HCT116 (cell line): ENCODE data around the gene ZNF497. TPM values are rescaled to one million over a fixed set of nuclear protein-coding genes. Genes with fewer than 3 reads are reported as not detected.
"Not testable (repeated sequence)": the region's sequence is repeated elsewhere in the genome, so short reads cannot be mapped to it uniquely, and the experiment has no call there.

Experiments used
- ATAC-seq: fragments of 200-7000 bp; cut with Tn5 transposase; 2 replicates; pipeline ENCODE4 v1.9.1; 2020; ENCODE audit warnings: mild to moderate bottlenecking, moderate library complexity
- BruUV-seq: library from RNA; stranded (reverse); fragments of 400-500 nt; replicated peaks from 2 replicates; lab custom pipeline; 2021; lab: Mats Ljungman, UMichigan
- CTCF ChIA-PET: fragments of 300-600 bp; sonication (Branson Sonifier 250); formaldehyde crosslinking; loops from one replicate; lab custom pipeline; 2021; ENCODE audit warnings: antibody characterized with exemption; lab: Charles Lee
- POLR2A ChIA-PET: fragments of 300-600, 350-600 bp; sonication (Branson Sonifier 250); formaldehyde crosslinking; loops from one replicate; lab custom pipeline; 2021; ENCODE audit warnings: antibody characterized with exemption; lab: Charles Lee
- RAD21 ChIA-PET, 2 experiments: fragments of 300-600 bp; sonication (Branson Sonifier 250); formaldehyde crosslinking; loops; one replicate each; lab custom pipeline; 2023; ENCODE audit warnings: low total read pairs in 2 of 2; ENCODE audit not compliant: uncharacterized antibody in 2 of 2, unreplicated experiment in 2 of 2, low non-redundant PET in 1 of 2; lab: Charles Lee
- DNase-seq: peaks from one replicate; pipeline ENCODE4 v3.0.0-alpha.2; 2010; ENCODE audit warnings: low read depth, low spot score
- H2AFZ ChIP-seq: fragments of 200-600 bp; shearing (Covaris generic), sonication (generic); 2 replicates; pipeline ENCODE4 v1.6.1; 2017; ENCODE audit warnings: low read depth, mixed run types, mixed read lengths, antibody characterized with exemption, low read length; ENCODE audit not compliant: poor library complexity, severe bottlenecking
- H3K27ac ChIP-seq: 2 replicates; pipeline ENCODE4 v1.5.1; 2012; ENCODE audit warnings: low read depth, low read length
- H3K27me3 ChIP-seq: fragments of 200-600 bp; sonication (generic); 2 replicates; pipeline ENCODE4 v1.6.1; 2016; ENCODE audit warnings: mixed run types, low read length, mixed read lengths; ENCODE audit not compliant: insufficient read depth
- H3K36me3 ChIP-seq, 2 experiments: fragments of 200-500 bp in 1 of 2; fragments of 200-600 bp in 1 of 2; sonication (Bioruptor generic) in 1 of 2; sonication (generic) in 1 of 2; 2 replicates each; pipeline versions ENCODE4 v1.5.1 to v1.6.1; 2014 to 2016; ENCODE audit warnings: low read length in 2 of 2, inconsistent platforms in 1 of 2, mixed read lengths in 1 of 2, mixed run types in 1 of 2; ENCODE audit not compliant: insufficient read depth in 2 of 2, control insufficient read depth in 1 of 2
- H3K4me1 ChIP-seq, 2 experiments: fragments of 200-600 bp in 1 of 2; sonication (generic) in 1 of 2; 2 replicates each; pipeline versions ENCODE4 v1.5.1 to v1.6.1; 2012 to 2017; ENCODE audit warnings: low read length in 2 of 2, inconsistent platforms in 1 of 2, mild to moderate bottlenecking in 1 of 2, mixed read lengths in 1 of 2, mixed run types in 1 of 2, moderate library complexity in 1 of 2; ENCODE audit not compliant: insufficient read depth in 2 of 2, control insufficient read depth in 1 of 2
- H3K4me2 ChIP-seq: fragments of 200-600 bp; sonication (generic); 2 replicates; pipeline ENCODE4 v1.6.1; 2017; ENCODE audit warnings: mixed run types, low read length, mixed read lengths
- H3K4me3 ChIP-seq, 2 experiments: fragments of 200-600 bp in 1 of 2; sonication (generic) in 1 of 2; replicated peaks in 1 of 2; 2 replicates each; pipeline ENCODE4 v1.5.1; 2011 to 2016; ENCODE audit warnings: low read length in 2 of 2, control low read depth in 1 of 2, low read depth in 1 of 2, mild to moderate bottlenecking in 1 of 2, mixed read lengths in 1 of 2, mixed run types in 1 of 2
- H3K79me2 ChIP-seq: fragments of 200-600 bp; sonication (generic); 2 replicates; pipeline ENCODE4 v1.6.1; 2017; ENCODE audit warnings: mild to moderate bottlenecking, mixed run types, low read length, moderate library complexity, mixed read lengths; ENCODE audit not compliant: insufficient read depth
- H3K9ac ChIP-seq: fragments of 200-600 bp; sonication (generic); 2 replicates; pipeline ENCODE4 v1.6.1; 2016; ENCODE audit warnings: low read length, mixed read lengths
- H3K9me2 ChIP-seq: fragments of 200-600 bp; sonication (generic), shearing (Covaris generic); 2 replicates; pipeline ENCODE4 v1.6.1; 2017; ENCODE audit warnings: mixed run types, mild to moderate bottlenecking, moderate library complexity; ENCODE audit not compliant: insufficient read depth
- H3K9me3 ChIP-seq, 2 experiments: fragments of 200-500 bp in 1 of 2; fragments of 200-600 bp in 1 of 2; sonication (Bioruptor generic) in 1 of 2; sonication (generic) in 1 of 2; 2 replicates each; pipeline ENCODE4 v1.6.1; 2014 to 2017; ENCODE audit warnings: low read length in 2 of 2, mixed read lengths in 2 of 2, inconsistent platforms in 1 of 2, low read depth in 1 of 2, mild to moderate bottlenecking in 1 of 2, mixed run types in 1 of 2, moderate library complexity in 1 of 2; ENCODE audit not compliant: control insufficient read depth in 1 of 2, insufficient read depth in 1 of 2
- H4K20me1 ChIP-seq: fragments of 200-600 bp; sonication (generic), shearing (Covaris generic); 2 replicates; pipeline ENCODE4 v1.6.1; 2017; ENCODE audit warnings: mixed run types, mild to moderate bottlenecking, moderate library complexity; ENCODE audit not compliant: insufficient read depth
- CBX3 ChIP-seq: IDR thresholded peaks from 2 replicates; pipeline ENCODE4 v1.6.1; 2012; ENCODE audit warnings: low read depth
- CEBPB ChIP-seq: IDR thresholded peaks from 2 replicates; pipeline ENCODE4 v1.6.1; 2012; ENCODE audit warnings: low read depth
- EGR1 ChIP-seq: IDR thresholded peaks from 2 replicates; pipeline ENCODE4 v1.6.1; 2012; ENCODE audit warnings: low read depth
- ELF1 ChIP-seq: IDR thresholded peaks from 2 replicates; pipeline ENCODE4 v1.6.1; 2012; ENCODE audit warnings: low read depth, borderline replicate concordance
- EZH2phosphoT487 ChIP-seq: fragments of 200-600 bp; IDR thresholded peaks from 2 replicates; pipeline ENCODE4 v1.6.1; 2018; ENCODE audit warnings: antibody characterized with exemption, borderline replicate concordance
- FOSL1 ChIP-seq: IDR thresholded peaks from 2 replicates; pipeline ENCODE4 v1.6.1; 2012; ENCODE audit warnings: low read depth
- JUND ChIP-seq: IDR thresholded peaks from 2 replicates; pipeline ENCODE4 v1.6.1; 2012
- POLR2A ChIP-seq: IDR thresholded peaks from 2 replicates; pipeline ENCODE4 v1.7.0; 2011; ENCODE audit warnings: borderline replicate concordance; ENCODE audit not compliant: insufficient read depth, insufficient read length; ENCODE audit errors: extremely low read depth
- POLR2AphosphoS5 ChIP-seq: IDR thresholded peaks from 2 replicates; pipeline ENCODE4 v1.6.1; 2011; ENCODE audit warnings: mild to moderate bottlenecking, low read depth, low read length, moderate library complexity
- RAD21 ChIP-seq: IDR thresholded peaks from 2 replicates; pipeline ENCODE4 v1.6.1; 2012; ENCODE audit warnings: low read depth, mild to moderate bottlenecking
- SIN3A ChIP-seq: IDR thresholded peaks from 2 replicates; pipeline ENCODE4 v1.6.1; 2012; ENCODE audit warnings: low read depth
- SP1 ChIP-seq: IDR thresholded peaks from 2 replicates; pipeline ENCODE4 v1.6.1; 2012; ENCODE audit warnings: low read depth
- TCF7L2 ChIP-seq: IDR thresholded peaks from 2 replicates; pipeline ENCODE4 v1.7.0; 2011; ENCODE audit warnings: borderline replicate concordance, inconsistent platforms; ENCODE audit not compliant: insufficient read depth, insufficient read length; ENCODE audit errors: extremely low read depth
- YY1 ChIP-seq: IDR thresholded peaks from 2 replicates; pipeline ENCODE4 v1.6.1; 2011; ENCODE audit warnings: low read length, low read depth, moderate library complexity, mild to moderate bottlenecking; ENCODE audit not compliant: insufficient replicate concordance; ENCODE audit errors: extremely low read depth
- ZNF274 ChIP-seq: fragments of 200-500 bp; sonication (Bioruptor generic); IDR thresholded peaks from 2 replicates; pipeline ENCODE4 v1.6.1; 2014; ENCODE audit warnings: mild to moderate bottlenecking, low read depth, low read length, inconsistent platforms
- intact Hi-C: fragments of 100-400 bp; cut with micrococcal nuclease; formaldehyde crosslinking; loops from 2 replicates; pipeline ENCODE4 v1.10.0; 2022
- total RNA-seq: library from RNA; stranded (reverse); gene quantifications from one replicate; pipeline ENCODE4 v1.2.1, GENCODE V29; 2021; ENCODE audit not compliant: unreplicated experiment
- TF ChIP-seq, protein P1 (sequence below): IDR thresholded peaks from 2 replicates; pipeline ENCODE4 v1.6.1; 2011; ENCODE audit warnings: mild to moderate bottlenecking, low read length, moderate library complexity; ENCODE audit not compliant: insufficient replicate concordance; ENCODE audit errors: extremely low read depth
- TF ChIP-seq, protein P2 (sequence below): IDR thresholded peaks from 2 replicates; pipeline ENCODE4 v1.6.1; 2012
- TF ChIP-seq, protein P3 (sequence below), 3 experiments: fragments of 200-600 bp in 1 of 3; sonication (generic) in 1 of 3; IDR thresholded peaks in 2 of 3; conservative IDR thresholded peaks in 1 of 3; 2 replicates each; pipeline ENCODE4 v1.5.1; 2012 to 2017; ENCODE audit warnings: low read depth in 2 of 3, low read length in 2 of 3, antibody characterized with exemption in 1 of 3, borderline replicate concordance in 1 of 3, control low read depth in 1 of 3, mild to moderate bottlenecking in 1 of 3, mixed read lengths in 1 of 3, mixed run types in 1 of 3, moderate library complexity in 1 of 3; ENCODE audit not compliant: insufficient read depth in 1 of 3

The ZNF497 gene
- total RNA-seq, 1 experiment from 2014 or later, result 5.1 TPM

DNA sequence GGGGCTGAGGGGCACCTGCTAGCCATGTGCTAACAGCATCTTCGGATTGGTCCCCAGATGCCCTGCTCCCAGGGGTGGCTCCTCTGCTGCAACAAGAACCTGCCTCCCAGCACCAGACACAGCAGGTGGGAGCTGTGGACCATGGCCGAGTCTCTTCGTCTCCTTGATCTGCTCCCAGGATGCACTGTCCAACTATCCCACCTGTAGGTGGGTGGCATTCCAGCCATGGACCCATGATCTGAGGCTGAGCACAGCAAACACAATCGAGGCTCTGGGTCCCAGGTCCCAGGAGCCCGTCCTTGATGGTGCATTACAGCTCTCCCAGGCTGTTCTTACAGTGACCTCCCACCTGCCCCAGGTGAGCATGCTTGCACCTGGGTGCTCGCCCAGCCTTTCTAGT, 16.7 kb upstream of the ZNF497 start:
- Histone ChIP-seq H3K36me3 (0 out of 4 replicates have a peak, but pooled peaks cover 0 to 2% of the 10 kb centered on the region in 2 experiments), H4K20me1 (no peaks in the 10 kb centered on the region), H3K27ac (no peak overlapping the region), H3K4me1 (peaks cover 7 to 23% of the 10 kb centered on the region in 2 experiments), H3K4me3 (peak overlapping the region; percentile 59 to 92; a peak in 1 of 4 replicates), H3K9me2 (no peaks in the 10 kb centered on the region), H3K9me3 (no peaks in the 10 kb centered on the region), H3K4me2 (peak overlapping the region; percentile 100), H2AFZ (no peak overlapping the region), H3K79me2 (peaks cover 11% of the 10 kb centered on the region; the same call in 1 of the 2 replicates), H3K27me3 (no peaks in the 10 kb centered on the region), H3K9ac (no peak overlapping the region)
- TF ChIP-seq TCF7L2 (no peak), POLR2AphosphoS5 (no peak), EZH2phosphoT487 (no peak), ELF1 (no peak), YY1 (no peak), SIN3A (no peak), RAD21 (no peak), CBX3 (no peak), SP1 (no peak), JUND (no peak), CEBPB (no peak), FOSL1 (no peak), POLR2A (no peak), EGR1 (no peak), ZNF274 (no peak)
- TF ChIP-seq, protein P1, sequence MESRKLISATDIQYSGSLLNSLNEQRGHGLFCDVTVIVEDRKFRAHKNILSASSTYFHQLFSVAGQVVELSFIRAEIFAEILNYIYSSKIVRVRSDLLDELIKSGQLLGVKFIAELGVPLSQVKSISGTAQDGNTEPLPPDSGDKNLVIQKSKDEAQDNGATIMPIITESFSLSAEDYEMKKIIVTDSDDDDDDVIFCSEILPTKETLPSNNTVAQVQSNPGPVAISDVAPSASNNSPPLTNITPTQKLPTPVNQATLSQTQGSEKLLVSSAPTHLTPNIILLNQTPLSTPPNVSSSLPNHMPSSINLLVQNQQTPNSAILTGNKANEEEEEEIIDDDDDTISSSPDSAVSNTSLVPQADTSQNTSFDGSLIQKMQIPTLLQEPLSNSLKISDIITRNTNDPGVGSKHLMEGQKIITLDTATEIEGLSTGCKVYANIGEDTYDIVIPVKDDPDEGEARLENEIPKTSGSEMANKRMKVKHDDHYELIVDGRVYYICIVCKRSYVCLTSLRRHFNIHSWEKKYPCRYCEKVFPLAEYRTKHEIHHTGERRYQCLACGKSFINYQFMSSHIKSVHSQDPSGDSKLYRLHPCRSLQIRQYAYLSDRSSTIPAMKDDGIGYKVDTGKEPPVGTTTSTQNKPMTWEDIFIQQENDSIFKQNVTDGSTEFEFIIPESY, result no peak
- TF ChIP-seq, protein P2, sequence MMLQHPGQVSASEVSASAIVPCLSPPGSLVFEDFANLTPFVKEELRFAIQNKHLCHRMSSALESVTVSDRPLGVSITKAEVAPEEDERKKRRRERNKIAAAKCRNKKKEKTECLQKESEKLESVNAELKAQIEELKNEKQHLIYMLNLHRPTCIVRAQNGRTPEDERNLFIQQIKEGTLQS, result no peak
- TF ChIP-seq, protein P3, sequence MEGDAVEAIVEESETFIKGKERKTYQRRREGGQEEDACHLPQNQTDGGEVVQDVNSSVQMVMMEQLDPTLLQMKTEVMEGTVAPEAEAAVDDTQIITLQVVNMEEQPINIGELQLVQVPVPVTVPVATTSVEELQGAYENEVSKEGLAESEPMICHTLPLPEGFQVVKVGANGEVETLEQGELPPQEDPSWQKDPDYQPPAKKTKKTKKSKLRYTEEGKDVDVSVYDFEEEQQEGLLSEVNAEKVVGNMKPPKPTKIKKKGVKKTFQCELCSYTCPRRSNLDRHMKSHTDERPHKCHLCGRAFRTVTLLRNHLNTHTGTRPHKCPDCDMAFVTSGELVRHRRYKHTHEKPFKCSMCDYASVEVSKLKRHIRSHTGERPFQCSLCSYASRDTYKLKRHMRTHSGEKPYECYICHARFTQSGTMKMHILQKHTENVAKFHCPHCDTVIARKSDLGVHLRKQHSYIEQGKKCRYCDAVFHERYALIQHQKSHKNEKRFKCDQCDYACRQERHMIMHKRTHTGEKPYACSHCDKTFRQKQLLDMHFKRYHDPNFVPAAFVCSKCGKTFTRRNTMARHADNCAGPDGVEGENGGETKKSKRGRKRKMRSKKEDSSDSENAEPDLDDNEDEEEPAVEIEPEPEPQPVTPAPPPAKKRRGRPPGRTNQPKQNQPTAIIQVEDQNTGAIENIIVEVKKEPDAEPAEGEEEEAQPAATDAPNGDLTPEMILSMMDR (IDR thresholded peaks at IDR 0.05 in 2 of 3, conservative IDR thresholded peaks at IDR 0.05 in 1 of 3; ENCODE audit: borderline replicate concordance in 1 of 3, insufficient read depth in 1 of 3, low read depth in 2 of 3, low read length in 2 of 3), result no peak
- no peak for ATAC-seq
- intact Hi-C loops, result no loop called here
- ChIA-PET POLR2A (interaction anchor here (1.5 kb wide), 1 partner anchor 16 kb away, joined by 7 read pairs; the partner anchor contains the start of gene ZNF497), RAD21 (no interaction called here), CTCF (no interaction called here)
- BruUV-seq, result no TSS peak
- no peak for DNase-seq

DNA sequence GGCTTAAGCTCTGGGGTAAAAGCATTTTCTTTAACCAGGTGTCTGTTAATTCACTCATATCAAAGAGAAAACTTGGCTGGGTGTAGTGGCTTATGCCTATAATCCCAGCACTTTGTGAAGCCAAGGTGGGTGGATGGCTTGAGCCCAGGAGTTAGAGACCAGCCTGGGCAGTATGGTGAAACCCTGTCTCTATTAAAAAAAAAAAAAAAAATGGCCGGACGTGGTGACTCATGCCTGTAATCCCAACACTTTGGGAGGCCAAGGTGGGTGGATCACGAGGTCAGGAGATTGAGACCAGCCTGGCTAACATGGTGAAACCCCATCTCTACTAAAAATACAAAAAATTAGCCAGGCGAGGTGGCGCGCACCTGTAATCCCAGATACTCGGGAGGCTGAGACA, 14.2 kb upstream of the ZNF497 start:
- H3K9ac ChIP-seq, H3K27ac ChIP-seq, H2AFZ ChIP-seq, BruUV-seq, ATAC-seq, intact Hi-C loops, DNase-seq, CTCF ChIA-PET, H4K20me1 ChIP-seq, H3K79me2 ChIP-seq, H3K4me3 ChIP-seq, H3K36me3 ChIP-seq, H3K9me2 ChIP-seq, H3K27me3 ChIP-seq, H3K9me3 ChIP-seq: not testable (repeated sequence)
- H3K4me1 ChIP-seq, result peaks cover 3 to 21% of the 10 kb centered on the region in 2 experiments
- ChIA-PET POLR2A (interaction anchor here (1.2 to 1.9 kb wide), 2 partner anchors 13 to 32 kb away, joined by 5 to 6 read pairs; partner anchors contain the start of genes ZNF497 and ZNF584), RAD21 (interaction anchor here in 1 of 2 experiments (0.6 kb wide), 1 partner anchor 27 kb away, joined by 3 read pairs; no protein-coding TSS in a partner anchor)
- H3K4me2 ChIP-seq, result peak overlapping the region; percentile 53; the same call in 1 of the 2 replicates
